ENCODE data around the gene VPS26B. TPM values are rescaled to one million over a fixed set of nuclear protein-coding genes. Genes with fewer than 3 reads are reported as not detected.

The VPS26B gene
- total and polyA plus RNA-seq, 2 donors (not counting 3 experiments of a cell fraction or from before 2014, with no cell fraction given), result 40.2 to 53.1 TPM

DNA sequence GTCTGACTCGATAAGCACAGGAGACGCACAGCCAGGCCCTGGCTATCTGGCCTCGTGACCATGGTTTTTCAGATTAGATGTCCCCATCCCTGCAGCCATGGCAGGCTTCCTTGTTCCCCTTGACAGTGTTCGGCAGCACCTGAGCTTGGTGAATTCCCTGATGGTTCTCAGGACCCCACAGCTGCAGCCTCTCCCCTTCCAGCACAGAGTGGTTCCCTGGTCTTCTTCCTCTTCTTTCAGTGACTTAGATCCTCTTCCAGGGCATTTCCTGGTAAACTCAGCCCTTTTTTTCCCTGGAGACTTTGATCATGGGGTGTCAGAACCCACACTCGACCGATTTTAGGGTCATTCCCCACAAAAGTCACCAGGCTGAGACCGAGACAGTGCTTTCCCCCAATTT, 66.2 kb downstream of the VPS26B start:
- ChIA-PET CTCF (no interaction called here), POLR2A (no interaction called here)
- dilution Hi-C loops (cut with MboI; ENCODE audit: extremely low pct_ligation_motif_present, low sequenced_read_pairs) (no loop called here), intact Hi-C loops (cut with micrococcal nuclease) (no loop called here)
- no TSS peak for BruUV-seq (replicated peaks)
- no peaks in the 10 kb centered on the region for H4K20me1 ChIP-seq (replicated peaks; ENCODE audit: control insufficient read depth, extremely low read depth, insufficient read depth, low read length)
- TF ChIP-seq EZH2 (IDR thresholded peaks at IDR 0.05; ENCODE audit: borderline replicate concordance, low read depth, low read length, severe bottlenecking) (no peak), MAX (IDR thresholded peaks at IDR 0.05; ENCODE audit: insufficient read depth, insufficient read length) (no peak), GATA2 (IDR thresholded peaks at IDR 0.05; ENCODE audit: insufficient read depth, insufficient read length, low read depth, low read length) (no peak), POLR2A (IDR thresholded peaks at IDR 0.05; ENCODE audit: low read depth, low read length) (no peak), POLR2AphosphoS5 (IDR thresholded peaks at IDR 0.05; ENCODE audit: insufficient read depth, low read depth, low read length) (no peak), FOS (IDR thresholded peaks at IDR 0.05; ENCODE audit: borderline replicate concordance, insufficient read depth, low read length) (no peak), JUN (IDR thresholded peaks at IDR 0.05; ENCODE audit: borderline replicate concordance, insufficient read depth, insufficient read length, low read depth) (no peak), MYC (IDR thresholded peaks at IDR 0.05; ENCODE audit: low read depth, low read length) (no peak)
- TF ChIP-seq, protein P1, sequence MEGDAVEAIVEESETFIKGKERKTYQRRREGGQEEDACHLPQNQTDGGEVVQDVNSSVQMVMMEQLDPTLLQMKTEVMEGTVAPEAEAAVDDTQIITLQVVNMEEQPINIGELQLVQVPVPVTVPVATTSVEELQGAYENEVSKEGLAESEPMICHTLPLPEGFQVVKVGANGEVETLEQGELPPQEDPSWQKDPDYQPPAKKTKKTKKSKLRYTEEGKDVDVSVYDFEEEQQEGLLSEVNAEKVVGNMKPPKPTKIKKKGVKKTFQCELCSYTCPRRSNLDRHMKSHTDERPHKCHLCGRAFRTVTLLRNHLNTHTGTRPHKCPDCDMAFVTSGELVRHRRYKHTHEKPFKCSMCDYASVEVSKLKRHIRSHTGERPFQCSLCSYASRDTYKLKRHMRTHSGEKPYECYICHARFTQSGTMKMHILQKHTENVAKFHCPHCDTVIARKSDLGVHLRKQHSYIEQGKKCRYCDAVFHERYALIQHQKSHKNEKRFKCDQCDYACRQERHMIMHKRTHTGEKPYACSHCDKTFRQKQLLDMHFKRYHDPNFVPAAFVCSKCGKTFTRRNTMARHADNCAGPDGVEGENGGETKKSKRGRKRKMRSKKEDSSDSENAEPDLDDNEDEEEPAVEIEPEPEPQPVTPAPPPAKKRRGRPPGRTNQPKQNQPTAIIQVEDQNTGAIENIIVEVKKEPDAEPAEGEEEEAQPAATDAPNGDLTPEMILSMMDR (IDR thresholded peaks at IDR 0.05; ENCODE audit: extremely low read depth in 1 of 2, insufficient read depth in 1 of 2, low read depth in 1 of 2, low read length in 2 of 2), result no peak
- H3K27me3 ChIP-seq (ENCODE audit: control insufficient read depth in 2 of 2, insufficient read depth in 2 of 2, low read length in 2 of 2), result no peaks in the 10 kb centered on the region
- H3K9ac ChIP-seq (replicated peaks; ENCODE audit: extremely low read depth, insufficient read depth, low read length), result no peak overlapping the region
- DNase-seq (ENCODE audit: low read depth, low spot score), result no peak
- no peaks in the 10 kb centered on the region for H3K9me1 ChIP-seq (replicated peaks; ENCODE audit: control insufficient read depth, extremely low read depth, insufficient read depth, low read length)
- FAIRE-seq, result no peak
- H3K36me3 ChIP-seq (ENCODE audit: control insufficient read depth in 2 of 2, extremely low read depth in 1 of 2, insufficient read depth in 2 of 2, low read length in 2 of 2), result no peaks in the 10 kb centered on the region
- H3K4me1 ChIP-seq (ENCODE audit: control insufficient read depth, extremely low read depth, insufficient read depth, low read length), result no peaks in the 10 kb centered on the region
- no peak overlapping the region for H3K4me2 ChIP-seq (ENCODE audit: insufficient read depth, low read length)
- H3K4me3 ChIP-seq (replicated peaks in 1 of 3; ENCODE audit: insufficient read depth in 1 of 3, low read depth in 1 of 3, low read length in 3 of 3), result no peak overlapping the region
- no peak overlapping the region for H2AFZ ChIP-seq (ENCODE audit: low read depth, low read length)
- H3K79me2 ChIP-seq (ENCODE audit: control insufficient read depth, insufficient read depth, low read length), result no peaks in the 10 kb centered on the region
- no peaks in the 10 kb centered on the region for H3K9me3 ChIP-seq (replicated peaks; ENCODE audit: control insufficient read depth, insufficient read depth, low read length)
- H3K27ac ChIP-seq (ENCODE audit: insufficient read depth, low read depth, low read length), result no peak overlapping the region
